ENCODE data around the gene CLDN16.

Gene CLDN16

GRCh38 chr3:190387578-190388213 lies at the start of gene CLDN16:
TSS of gene CLDN16 (plus strand) at chr3:190388163. CDS start at chr3:190388330, 167 bp downstream.
- no peaks in the 10 kb centered on the region for H3K36me3 ChIP-seq
- no peak for DNase-seq
- no peak within 1 kb of the TSS for H3K27ac ChIP-seq
- H3K27me3 ChIP-seq (ENCODE audit: insufficient read depth, low read depth, severe bottlenecking) = no peaks in the 10 kb centered on the region
- H3K4me3 ChIP-seq (ENCODE audit: low read depth, low read length) = no peak within 1 kb of the TSS
- H3K9me3 ChIP-seq (ENCODE audit: severe bottlenecking) = no peaks in the 10 kb centered on the region
- TF ChIP-seq CTCF (IDR thresholded peaks at IDR 0.05; ENCODE audit: low read depth, low read length) = no peak

GRCh38 chr3:190338717-190339116 lies 49.2 kb upstream of the CLDN16 start:
- Histone ChIP-seq H3K36me3 (no peaks in the 10 kb centered on the region), H3K4me3 (ENCODE audit: low read depth, low read length) (no peak overlapping the region), H3K27ac (no peak overlapping the region), H3K27me3 (ENCODE audit: insufficient read depth, low read depth, severe bottlenecking) (no peaks in the 10 kb centered on the region), H3K9me3 (ENCODE audit: severe bottlenecking) (no peaks in the 10 kb centered on the region)
- no peak for TF ChIP-seq CTCF (IDR thresholded peaks at IDR 0.05; ENCODE audit: low read depth, low read length)
- no peak for DNase-seq

- no peak for DNase-seq
- Histone ChIP-seq H3K27ac (no peak overlapping the region), H3K27me3 (ENCODE audit: insufficient read depth, low read depth, severe bottlenecking) (no peaks in the 10 kb centered on the region), H3K9me3 (ENCODE audit: severe bottlenecking) (no peaks in the 10 kb centered on the region), H3K36me3 (no peaks in the 10 kb centered on the region), H3K4me3 (ENCODE audit: low read depth, low read length) (no peak overlapping the region)
- TF ChIP-seq CTCF (IDR thresholded peaks at IDR 0.05; ENCODE audit: low read depth, low read length) = no peak
Measured at GRCh38 chr3:190339130-190339529, 48.8 kb upstream of the CLDN16 start.

- H3K27ac ChIP-seq = no peak overlapping the region
- no peaks in the 10 kb centered on the region for H3K9me3 ChIP-seq (ENCODE audit: severe bottlenecking)
- TF ChIP-seq CTCF (IDR thresholded peaks at IDR 0.05; ENCODE audit: low read depth, low read length) = no peak
- H3K27me3 ChIP-seq (ENCODE audit: insufficient read depth, low read depth, severe bottlenecking) = no peaks in the 10 kb centered on the region
- no peaks in the 10 kb centered on the region for H3K36me3 ChIP-seq
- H3K4me3 ChIP-seq (ENCODE audit: low read depth, low read length) = no peak overlapping the region
- DNase-seq = no peak
Measured at GRCh38 chr3:190340071-190340470, 47.9 kb upstream of the CLDN16 start.

- no peaks in the 10 kb centered on the region for H3K36me3 ChIP-seq
- H3K9me3 ChIP-seq (ENCODE audit: severe bottlenecking) = no peaks in the 10 kb centered on the region
- H3K4me3 ChIP-seq (ENCODE audit: low read depth, low read length) = no peak overlapping the region
- H3K27ac ChIP-seq = no peak overlapping the region
- no peaks in the 10 kb centered on the region for H3K27me3 ChIP-seq (ENCODE audit: insufficient read depth, low read depth, severe bottlenecking)
- TF ChIP-seq CTCF (IDR thresholded peaks at IDR 0.05; ENCODE audit: low read depth, low read length) = no peak
- DNase-seq = no peak
Measured at GRCh38 chr3:190345027-190345821, 42.7 kb upstream of the CLDN16 start.
